GM18511 (cell line): ENCODE data around the gene LIMD2.
A peak's percentile ranks its signal among the peaks of the same experiment; 100 is the strongest.

ENCODE experiments used
- ATAC-seq: cut with Tn5 transposase; IDR thresholded peaks from one replicate; pipeline ENCODE4 v1.9.1; 2021; ENCODE audit warnings: mild to moderate bottlenecking, moderate library complexity; ENCODE audit not compliant: unreplicated experiment

LIMD2 gene

DNA sequence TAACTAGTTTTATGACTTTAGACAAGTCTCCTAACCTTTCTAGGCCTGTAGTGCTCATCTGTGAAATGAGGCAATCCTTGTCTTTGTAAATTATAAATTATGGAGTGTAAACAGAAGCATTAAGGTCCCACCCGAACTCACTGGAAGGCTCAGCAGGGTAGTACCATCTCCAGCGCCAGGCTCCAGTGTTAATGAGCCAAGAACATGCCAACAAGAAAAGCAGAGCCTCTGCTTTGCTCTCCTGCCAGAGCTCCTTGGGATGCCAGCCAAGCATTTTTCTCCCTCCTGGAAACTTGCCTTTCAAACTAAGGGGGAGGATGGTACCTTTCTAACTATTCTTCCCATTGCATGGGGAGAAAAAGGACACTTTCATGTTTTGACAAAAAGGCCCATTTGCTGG lies 14.9 kb downstream of the LIMD2 start:
- no peak for ATAC-seq

DNA sequence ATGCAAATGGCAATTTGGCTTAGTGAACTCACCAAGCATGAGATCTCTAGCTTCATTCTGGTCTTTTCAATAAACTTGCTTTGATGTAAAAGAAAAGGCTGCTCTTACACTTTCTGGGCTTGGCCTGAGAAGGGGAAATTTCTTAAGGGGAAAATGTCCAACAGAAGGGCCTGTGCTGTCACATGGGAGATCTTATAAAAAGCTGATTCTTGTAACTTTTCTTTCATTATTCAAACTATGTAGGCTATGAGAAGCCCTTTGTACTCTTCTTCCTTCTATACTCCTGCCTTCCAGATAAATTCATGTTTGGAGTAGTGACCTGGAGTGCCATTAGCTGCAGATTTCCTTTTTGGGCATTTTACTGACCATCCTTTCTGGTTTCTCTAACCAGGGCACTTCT lies 16.9 kb downstream of the LIMD2 start:
- ATAC-seq, result no peak

DNA sequence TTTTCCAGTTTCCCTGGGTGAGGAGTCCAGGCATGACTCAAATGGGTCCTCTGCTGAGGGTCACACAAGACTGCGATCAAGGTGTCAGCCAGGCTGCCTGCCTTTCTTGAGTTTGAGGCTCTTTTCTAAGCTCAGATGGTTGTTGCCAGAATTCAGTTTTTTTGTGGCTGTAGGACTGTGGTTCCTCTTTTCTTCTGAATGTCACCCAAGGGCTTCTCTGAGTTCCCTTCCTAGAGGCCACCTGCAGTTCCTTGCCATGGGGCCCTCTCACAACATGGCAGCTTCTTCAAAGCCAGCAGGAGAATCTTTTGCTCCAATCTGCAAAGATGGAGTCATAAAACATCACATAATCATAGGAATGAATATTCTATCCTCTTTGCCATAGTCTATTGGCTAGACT lies 17.5 kb downstream of the LIMD2 start:
- no peak for ATAC-seq

DNA sequence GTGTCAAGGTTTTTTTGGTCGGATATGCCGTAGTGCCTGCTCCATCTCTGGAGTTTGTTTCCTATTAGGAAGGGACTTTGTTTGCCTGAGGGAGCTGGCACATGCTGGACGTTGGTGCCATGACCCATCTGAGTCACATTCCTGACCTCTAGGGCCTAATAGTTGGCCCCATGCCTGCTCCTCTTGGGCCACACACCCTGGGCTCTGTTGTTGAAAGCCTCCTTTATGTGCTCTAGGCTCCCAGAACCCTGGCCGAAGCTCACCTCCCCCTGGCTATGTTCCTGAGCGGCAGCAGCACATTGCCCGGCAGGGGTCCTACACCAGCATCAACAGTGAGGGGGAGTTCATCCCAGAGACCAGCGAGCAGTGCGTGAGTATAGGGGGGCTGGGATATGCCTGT lies 18.4 kb downstream of the LIMD2 start:
- no peak for ATAC-seq

DNA sequence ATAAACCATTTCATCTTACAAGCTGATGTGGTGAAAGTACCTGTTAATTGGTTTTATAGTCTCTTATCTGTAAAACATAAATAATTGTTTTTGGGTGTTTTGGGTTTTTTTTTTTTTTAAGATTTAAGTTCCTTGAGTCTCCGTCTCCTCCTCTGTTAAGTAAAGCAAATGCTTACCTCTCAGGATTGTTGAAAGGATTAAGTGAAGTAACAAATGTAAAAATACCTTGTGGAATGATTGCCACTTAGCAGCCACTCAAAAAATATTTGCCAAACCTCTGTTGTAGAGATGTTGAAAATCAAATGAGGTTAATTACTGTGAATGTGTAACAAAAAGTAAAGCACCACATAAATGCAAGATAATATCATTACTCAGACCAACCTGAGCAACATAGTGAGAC lies 19.2 kb downstream of the LIMD2 start:
- ATAC-seq, result no peak

DNA sequence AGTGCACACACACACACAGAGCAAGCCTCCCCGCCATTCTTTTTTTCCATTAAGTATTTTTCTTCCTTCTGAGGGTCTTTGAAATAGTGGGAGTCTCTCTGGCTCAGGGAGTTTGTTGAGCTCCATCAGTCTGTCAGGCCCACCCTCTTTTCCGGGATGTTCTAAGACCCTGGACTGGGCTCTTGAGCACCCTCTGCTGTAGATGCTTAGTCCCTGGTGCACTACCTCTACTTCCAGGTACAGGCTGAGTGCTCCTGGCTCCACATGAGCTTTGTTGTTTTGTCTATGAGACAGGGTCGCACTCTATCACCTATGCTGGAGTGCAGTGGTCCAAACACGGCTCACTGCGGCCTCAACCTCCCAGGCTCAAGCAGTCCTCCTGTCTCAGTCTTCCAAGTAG lies 20.7 kb downstream of the LIMD2 start:
- ATAC-seq, result no peak

DNA sequence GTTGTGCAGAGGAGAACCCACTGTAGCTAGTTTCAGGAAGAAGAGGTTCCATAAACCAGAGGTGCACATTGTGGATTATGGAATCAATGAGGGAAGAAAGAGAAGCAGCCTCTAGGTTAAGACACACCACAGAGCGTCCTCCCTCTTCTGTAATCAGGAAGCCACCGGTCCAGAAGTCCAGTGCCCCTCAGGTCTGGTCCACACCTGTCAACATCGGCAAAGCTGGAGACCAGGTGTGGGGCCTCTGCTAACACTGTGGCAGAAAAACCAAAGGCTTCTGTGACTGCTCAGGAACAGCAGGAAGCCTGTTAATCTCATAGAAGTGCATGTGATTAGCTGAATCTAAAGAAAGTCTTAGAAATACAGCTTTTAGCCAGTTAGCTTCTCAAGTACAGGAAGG lies 23.3 kb downstream of the LIMD2 start:
- no peak for ATAC-seq

DNA sequence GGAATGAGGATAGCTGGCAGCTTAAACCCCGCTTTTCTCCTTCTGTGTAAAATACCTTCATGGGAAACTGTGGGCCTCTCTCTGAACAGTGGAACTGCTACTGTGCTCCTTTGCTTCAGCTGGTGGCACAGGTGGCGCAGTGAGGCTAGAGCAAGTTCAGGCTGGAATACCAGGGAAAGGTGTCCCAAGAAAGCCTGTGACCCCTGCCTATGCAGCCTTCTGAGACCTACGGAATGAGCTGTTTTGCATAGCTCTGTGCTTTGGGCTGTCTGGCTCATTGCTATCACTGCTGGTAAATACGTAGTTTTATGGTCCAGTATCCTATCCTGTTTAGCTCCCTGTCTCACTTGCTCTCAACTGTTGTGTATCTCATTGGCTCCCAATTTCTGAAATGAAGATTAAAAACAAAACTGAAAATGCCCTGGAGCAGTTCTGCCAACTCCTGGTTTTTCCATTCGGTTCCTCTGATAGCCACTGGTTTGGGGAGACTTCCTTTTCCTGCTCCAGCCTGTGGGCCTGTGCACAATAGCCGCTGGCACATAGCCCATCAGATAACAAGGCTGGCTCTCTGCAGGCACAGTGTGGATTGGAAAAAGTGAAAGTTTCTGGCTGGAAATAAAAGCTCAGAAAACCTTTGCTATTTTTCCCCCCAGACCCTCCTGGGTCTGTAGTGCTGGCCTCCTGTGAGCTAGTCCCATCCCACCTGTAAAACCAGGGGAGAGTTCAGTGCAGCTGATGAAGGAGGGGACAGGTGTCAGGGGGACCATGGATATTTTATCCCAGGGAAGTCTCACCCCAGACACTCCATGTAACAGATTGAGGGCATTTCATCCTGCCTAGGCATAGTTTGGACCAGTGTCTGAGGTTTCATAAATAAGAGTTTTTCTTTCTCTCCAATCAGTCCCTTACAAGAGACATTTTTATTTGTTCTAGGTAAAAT lies 24.0 kb downstream of the LIMD2 start:
- ATAC-seq, result no peak

DNA sequence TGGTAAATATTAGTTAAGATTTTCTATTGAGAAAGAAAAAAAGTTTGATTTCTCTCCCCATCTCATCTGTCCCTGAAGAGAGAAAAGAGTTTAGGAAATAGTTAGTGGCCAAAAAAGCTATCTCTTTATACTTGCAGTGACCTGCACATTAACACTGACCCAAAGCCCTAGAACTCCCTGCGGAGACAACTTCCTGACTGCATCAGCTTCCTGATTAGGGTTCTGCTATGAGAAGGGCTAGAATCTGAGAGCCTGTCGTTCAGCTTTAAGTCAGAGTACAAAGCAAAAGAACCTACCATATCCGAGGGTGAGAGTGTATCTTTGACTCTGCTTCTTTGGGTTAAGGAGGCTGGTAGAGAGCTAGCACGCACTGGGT lies 24.7 kb downstream of the LIMD2 start:
- no peak for ATAC-seq

DNA sequence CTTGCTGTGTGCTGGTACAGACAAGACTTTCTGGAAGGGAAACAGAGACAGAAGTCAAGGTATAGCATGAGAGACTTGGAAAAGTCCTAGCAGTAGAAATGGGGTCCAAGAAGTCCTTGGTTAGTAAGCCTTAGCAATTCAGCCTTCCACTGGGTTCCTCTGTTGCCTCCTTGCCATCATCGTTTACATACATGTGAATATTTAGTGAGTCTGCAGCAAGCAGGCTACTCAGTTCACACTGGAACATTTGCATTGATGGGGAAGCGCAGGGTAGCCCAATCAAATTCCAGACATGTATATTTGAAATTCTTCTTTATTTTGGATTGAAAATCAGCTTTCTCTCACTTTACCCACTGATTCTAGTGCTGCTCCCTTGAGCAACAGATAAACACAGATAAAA lies 27.1 kb downstream of the LIMD2 start:
- ATAC-seq, result no peak

DNA sequence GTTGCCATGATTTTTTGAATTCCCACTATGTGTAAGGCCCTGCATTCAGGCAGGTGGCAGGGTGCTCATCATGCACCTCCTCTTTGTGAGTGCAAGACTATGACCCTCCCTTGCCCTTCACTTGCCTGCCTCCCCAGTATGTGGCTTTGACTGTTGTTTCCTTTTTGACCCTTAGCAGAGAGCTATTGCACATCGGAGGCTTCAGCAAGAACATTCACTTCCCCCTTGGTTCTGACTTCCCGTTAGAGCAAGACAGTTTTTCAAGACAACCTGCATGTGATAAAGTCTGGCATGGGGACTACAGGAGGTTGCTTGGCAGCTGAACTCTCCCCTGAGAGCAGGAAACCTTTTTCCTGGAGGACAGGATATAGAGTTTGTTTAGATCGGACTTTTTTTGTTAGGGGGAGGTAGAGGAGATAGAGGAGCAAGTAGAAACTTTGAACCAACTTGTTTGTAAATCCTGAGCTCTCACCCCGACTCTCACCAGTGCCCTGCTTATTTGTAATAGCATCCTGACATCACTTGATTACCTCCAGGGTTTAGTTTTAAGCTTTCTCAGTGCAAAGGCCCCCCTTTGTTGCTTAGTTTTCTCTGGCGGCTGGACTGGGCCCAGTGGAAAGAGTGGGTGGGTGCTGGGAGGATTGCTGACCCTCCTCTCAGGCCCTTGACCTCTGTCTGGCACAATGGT lies 34.3 kb downstream of the LIMD2 start:
- ATAC-seq, result no peak

DNA sequence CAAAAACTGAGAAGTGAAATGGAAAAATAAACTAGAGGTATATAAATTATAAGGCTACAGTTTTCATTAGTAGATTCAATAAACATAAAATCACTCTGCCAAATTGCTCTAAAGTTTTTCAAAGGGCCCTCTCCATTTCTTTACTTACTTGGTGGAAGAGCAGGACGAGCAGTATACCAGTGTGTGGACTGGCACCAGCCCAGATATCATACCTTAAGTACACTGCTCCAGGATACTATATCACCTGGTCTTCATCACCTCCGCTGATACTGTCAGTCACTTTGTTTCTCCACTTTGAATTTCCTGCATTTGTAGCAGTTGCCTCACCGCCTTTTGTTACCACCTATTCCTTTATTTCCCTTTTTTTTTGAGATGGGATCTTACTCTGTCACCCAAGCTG lies 40.1 kb downstream of the LIMD2 start:
- ATAC-seq, result no peak

DNA sequence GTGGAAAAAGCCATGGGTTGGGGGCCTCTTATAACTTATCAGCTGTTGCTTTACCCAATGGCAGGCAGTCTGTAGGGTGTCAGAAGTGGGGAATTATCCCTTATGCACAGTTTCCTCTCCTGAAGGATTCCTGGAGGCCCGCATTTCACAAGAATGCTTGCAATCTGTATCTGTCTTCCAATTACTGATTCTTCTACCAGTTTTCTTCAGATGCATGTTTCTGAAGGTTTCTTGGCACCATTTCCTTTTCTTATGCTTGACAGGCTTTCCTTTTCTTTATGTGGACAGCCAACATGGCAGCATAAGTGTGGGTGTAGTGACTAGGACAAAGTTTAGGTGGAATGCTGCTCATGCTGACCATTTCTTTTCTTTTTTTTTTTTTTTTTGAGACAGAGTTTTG lies 41.6 kb downstream of the LIMD2 start:
- ATAC-seq, result no peak

DNA sequence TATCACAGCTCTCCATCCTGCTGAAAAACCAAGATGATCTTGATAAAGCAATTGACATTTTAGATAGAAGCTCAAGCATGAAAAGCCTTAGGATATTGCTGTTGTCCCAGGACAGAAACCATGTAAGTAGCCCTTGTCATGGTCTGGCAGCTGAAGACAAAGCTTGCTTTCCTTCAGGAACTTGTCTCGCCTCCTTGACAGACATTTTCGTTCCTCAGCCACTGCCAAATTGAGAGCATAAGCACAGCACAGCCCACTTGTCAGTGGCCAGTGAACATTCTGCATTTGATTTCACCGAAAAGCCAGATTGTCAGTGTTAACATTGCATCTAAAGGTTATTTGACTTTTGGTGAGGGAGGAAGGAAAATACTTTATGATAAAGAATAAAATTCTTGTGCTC lies 42.1 kb downstream of the LIMD2 start:
- ATAC-seq, result no peak

DNA sequence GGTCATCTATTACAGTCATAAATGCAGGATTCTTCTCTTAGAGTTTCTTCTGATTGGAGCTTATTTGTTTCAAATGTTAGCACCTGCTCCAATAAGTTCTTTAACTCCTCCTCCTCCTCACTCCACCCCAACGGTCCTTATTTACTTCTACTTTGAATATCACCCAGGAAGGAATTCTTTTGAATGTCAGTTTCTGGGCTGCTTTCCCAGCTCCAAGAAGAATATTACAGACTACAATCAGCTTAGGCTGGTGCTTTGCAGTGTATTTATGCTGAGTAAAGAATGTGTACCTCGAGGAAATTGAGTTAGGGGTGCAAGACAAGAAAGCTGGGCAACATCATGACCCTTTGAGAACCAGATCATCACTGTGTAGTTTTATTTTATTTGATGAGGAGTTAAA lies 46.9 kb downstream of the LIMD2 start:
- ATAC-seq, result no peak

DNA sequence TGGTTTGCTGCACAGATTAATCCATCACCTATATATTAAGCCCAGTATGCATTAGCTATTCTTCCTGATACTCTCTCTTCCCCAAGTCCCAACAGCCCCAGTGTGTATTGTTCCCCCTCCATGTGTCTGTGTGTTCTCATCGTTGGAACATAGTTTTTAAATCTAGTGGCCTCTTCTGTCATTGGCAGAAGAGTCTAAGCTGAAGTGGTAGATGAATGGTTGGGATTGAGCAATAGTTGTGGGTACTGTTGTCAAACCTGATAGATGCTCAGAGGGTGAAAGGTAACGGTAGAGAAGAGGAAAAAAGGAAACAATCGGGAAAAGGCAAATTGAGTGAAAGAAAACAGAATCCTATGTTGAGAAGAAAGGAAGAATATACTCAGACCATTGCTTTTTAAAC lies 47.8 kb downstream of the LIMD2 start:
- ATAC-seq, result no peak

DNA sequence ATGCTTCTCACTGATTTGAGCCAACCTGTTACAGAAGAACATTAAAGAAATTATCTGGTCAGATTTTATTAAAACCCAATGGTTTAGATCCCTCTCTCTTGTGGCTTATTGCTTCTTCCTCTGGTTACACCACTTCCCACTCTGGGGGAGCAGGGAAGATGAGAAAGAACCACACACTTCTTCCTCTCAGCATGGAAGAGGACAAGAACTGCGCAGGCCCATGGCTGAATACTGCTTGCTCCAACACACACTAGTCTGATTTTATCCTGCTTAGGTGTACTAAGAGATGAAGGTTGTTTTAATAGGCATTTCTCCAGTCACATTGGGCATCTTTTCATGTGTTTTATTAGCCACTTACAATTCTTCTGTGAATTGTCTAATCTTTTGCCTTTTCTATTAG lies 50.1 kb downstream of the LIMD2 start:
- no peak for ATAC-seq

DNA sequence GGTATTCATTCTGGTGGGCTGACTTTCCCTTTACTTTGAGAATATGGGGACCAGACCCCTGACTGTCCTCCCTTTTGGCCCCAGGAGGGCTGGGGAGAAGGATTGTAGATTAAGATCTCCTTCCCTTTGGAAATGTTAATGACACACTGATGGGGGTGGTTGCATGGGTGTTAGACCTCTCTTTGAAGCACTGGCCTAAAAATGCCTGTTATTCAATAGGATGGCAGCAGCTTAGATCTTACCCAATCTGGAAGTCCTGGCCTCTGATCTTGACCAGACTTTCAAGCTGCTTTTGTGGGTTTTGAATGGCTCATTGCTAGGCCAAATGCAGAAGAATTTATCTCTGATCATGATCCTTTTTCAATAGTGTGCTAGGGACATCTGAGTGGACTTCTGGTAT lies 52.0 kb downstream of the LIMD2 start:
- no peak for ATAC-seq

DNA sequence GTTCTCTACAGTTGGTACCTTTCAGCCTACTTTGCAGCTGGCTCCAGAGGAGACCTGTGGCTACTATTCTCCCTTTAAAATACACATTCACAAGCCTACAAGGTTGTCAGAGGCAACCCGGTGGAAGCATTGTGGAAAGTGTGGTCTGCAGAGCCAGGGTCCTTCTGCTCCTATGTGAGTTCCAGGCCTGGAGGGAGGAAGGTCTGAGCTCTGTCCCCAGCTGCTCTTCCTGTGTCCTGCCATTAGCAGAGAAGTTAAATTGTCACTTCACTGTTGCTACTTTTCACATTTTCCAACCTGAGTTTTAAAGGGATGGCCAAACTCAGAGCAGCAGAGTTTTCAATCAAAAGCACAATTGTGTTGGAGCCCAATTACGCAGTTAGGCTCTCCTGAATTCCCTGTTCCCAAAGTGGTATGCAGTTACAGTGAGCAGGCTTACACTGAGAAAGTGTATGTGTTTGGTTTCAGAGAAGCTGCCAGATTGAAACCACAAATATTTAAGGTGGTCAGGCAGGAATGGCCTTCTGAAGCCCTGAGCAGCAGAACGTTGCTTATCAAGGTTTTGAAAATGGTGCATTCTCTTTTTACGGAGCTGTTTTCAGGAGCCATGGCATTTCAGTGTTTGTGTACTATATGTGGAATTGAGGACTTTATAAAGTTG lies 52.7 kb downstream of the LIMD2 start:
- ATAC-seq, result peak; percentile 19

DNA sequence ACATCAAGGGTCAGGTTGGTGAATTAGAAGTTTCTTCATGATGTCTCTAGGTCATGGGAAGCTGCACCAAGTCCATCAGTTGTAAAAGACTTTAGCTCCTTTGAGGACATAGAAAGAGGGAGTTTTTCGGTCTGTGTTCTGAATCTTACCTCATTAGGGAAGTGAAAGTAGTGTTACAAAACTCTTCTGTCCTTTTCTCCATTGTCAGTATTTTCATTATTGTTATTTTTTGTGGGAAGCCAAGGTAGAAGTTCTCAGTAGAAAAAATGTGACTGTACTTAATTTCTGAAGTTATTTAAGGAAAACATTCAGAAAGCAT lies 53.5 kb downstream of the LIMD2 start:
- peak; percentile 87 for ATAC-seq
